ENCODE data around the gene ALKBH5.

Gene ALKBH5

GRCh38 chr17:18245038-18245776 is 61.6 kb downstream of the ALKBH5 start:
- H3K9me3 ChIP-seq (ENCODE audit: control insufficient read depth, insufficient read depth, low read length): no peaks in the 10 kb centered on the region
- peaks cover 14% of the 10 kb centered on the region for H3K36me3 ChIP-seq (ENCODE audit: insufficient read depth, low read length)
- H3K4me1 ChIP-seq (ENCODE audit: insufficient read depth, low read length): peaks cover 7% of the 10 kb centered on the region; the same call in 1 of the 2 replicates
- H3K9ac ChIP-seq (ENCODE audit: low read depth, low read length): no peak overlapping the region

- Histone ChIP-seq H3K9me3 (ENCODE audit: control insufficient read depth, insufficient read depth, low read length) (no peaks in the 10 kb centered on the region), H3K36me3 (ENCODE audit: insufficient read depth, low read length) (peaks cover 14% of the 10 kb centered on the region), H3K4me1 (ENCODE audit: insufficient read depth, low read length) (peaks cover 7% of the 10 kb centered on the region; the same call in 1 of the 2 replicates), H3K9ac (ENCODE audit: low read depth, low read length) (peak overlapping the region; percentile 38; the same call in 1 of the 2 replicates)
These were observed 62.6 kb downstream of the ALKBH5 start for GRCh38 chr17:18246109-18246725.

GRCh38 chr17:18246880-18247612 is 63.4 kb downstream of the ALKBH5 start:
- Histone ChIP-seq H3K4me1 (ENCODE audit: insufficient read depth, low read length) (peaks cover 7% of the 10 kb centered on the region; the same call in 1 of the 2 replicates), H3K9me3 (ENCODE audit: control insufficient read depth, insufficient read depth, low read length) (no peaks in the 10 kb centered on the region), H3K9ac (ENCODE audit: low read depth, low read length) (peak overlapping the region; percentile 53), H3K36me3 (ENCODE audit: insufficient read depth, low read length) (peaks cover 14% of the 10 kb centered on the region)

- no peaks in the 10 kb centered on the region for H3K9me3 ChIP-seq (ENCODE audit: control insufficient read depth, insufficient read depth, low read length)
- peaks cover 14% of the 10 kb centered on the region for H3K36me3 ChIP-seq (ENCODE audit: insufficient read depth, low read length)
- peaks cover 7% of the 10 kb centered on the region; the same call in 1 of the 2 replicates for H3K4me1 ChIP-seq (ENCODE audit: insufficient read depth, low read length)
- H3K9ac ChIP-seq (ENCODE audit: low read depth, low read length): no peak overlapping the region
These were observed 64.0 kb downstream of the ALKBH5 start for GRCh38 chr17:18247613-18248001.

- peaks cover 7% of the 10 kb centered on the region; the same call in 1 of the 2 replicates for H3K4me1 ChIP-seq (ENCODE audit: insufficient read depth, low read length)
- no peak overlapping the region for H3K9ac ChIP-seq (ENCODE audit: low read depth, low read length)
- H3K36me3 ChIP-seq (ENCODE audit: insufficient read depth, low read length): peaks cover 18% of the 10 kb centered on the region
- no peaks in the 10 kb centered on the region for H3K9me3 ChIP-seq (ENCODE audit: control insufficient read depth, insufficient read depth, low read length)
These were observed 64.7 kb downstream of the ALKBH5 start for GRCh38 chr17:18248300-18248731.

- no peak overlapping the region for H3K9ac ChIP-seq (ENCODE audit: low read depth, low read length)
- H3K9me3 ChIP-seq (ENCODE audit: control insufficient read depth, insufficient read depth, low read length): no peaks in the 10 kb centered on the region
- peaks cover 7% of the 10 kb centered on the region; the same call in 1 of the 2 replicates for H3K4me1 ChIP-seq (ENCODE audit: insufficient read depth, low read length)
- peaks cover 16% of the 10 kb centered on the region for H3K36me3 ChIP-seq (ENCODE audit: insufficient read depth, low read length)
These were observed 65.2 kb downstream of the ALKBH5 start for GRCh38 chr17:18248811-18249210.

GRCh38 chr17:18250259-18250658 is 66.6 kb downstream of the ALKBH5 start:
- Histone ChIP-seq H3K9ac (ENCODE audit: low read depth, low read length) (no peak overlapping the region), H3K9me3 (ENCODE audit: control insufficient read depth, insufficient read depth, low read length) (no peaks in the 10 kb centered on the region), H3K4me1 (ENCODE audit: insufficient read depth, low read length) (peaks cover 7% of the 10 kb centered on the region; the same call in 1 of the 2 replicates), H3K36me3 (ENCODE audit: insufficient read depth, low read length) (peaks cover 16% of the 10 kb centered on the region)

- Histone ChIP-seq H3K9ac (ENCODE audit: low read depth, low read length) (no peak overlapping the region), H3K4me1 (ENCODE audit: insufficient read depth, low read length) (peaks cover 7% of the 10 kb centered on the region; the same call in 1 of the 2 replicates), H3K36me3 (ENCODE audit: insufficient read depth, low read length) (peaks cover 17% of the 10 kb centered on the region), H3K9me3 (ENCODE audit: control insufficient read depth, insufficient read depth, low read length) (no peaks in the 10 kb centered on the region)
These were observed 67.1 kb downstream of the ALKBH5 start for GRCh38 chr17:18250708-18251107.

- peaks cover 7% of the 10 kb centered on the region; the same call in 1 of the 2 replicates for H3K4me1 ChIP-seq (ENCODE audit: insufficient read depth, low read length)
- no peak overlapping the region for H3K9ac ChIP-seq (ENCODE audit: low read depth, low read length)
- peaks cover 17% of the 10 kb centered on the region for H3K36me3 ChIP-seq (ENCODE audit: insufficient read depth, low read length)
These were observed 67.6 kb downstream of the ALKBH5 start for GRCh38 chr17:18251204-18251603.

GRCh38 chr17:18252160-18252559 is 68.5 kb downstream of the ALKBH5 start:
- Histone ChIP-seq H3K36me3 (ENCODE audit: insufficient read depth, low read length) (peaks cover 12% of the 10 kb centered on the region), H3K9ac (ENCODE audit: low read depth, low read length) (no peak overlapping the region), H3K9me3 (ENCODE audit: control insufficient read depth, insufficient read depth, low read length) (no peaks in the 10 kb centered on the region), H3K4me1 (ENCODE audit: insufficient read depth, low read length) (peaks cover 13% of the 10 kb centered on the region; the same call in 1 of the 2 replicates)

More at GRCh38 chr17:18251204-18251603, 67.6 kb downstream of the ALKBH5 start:
- H3K9me3 ChIP-seq (ENCODE audit: control insufficient read depth, insufficient read depth, low read length): no peaks in the 10 kb centered on the region

- Histone ChIP-seq H3K9ac (ENCODE audit: low read depth, low read length) (no peak overlapping the region), H3K4me1 (ENCODE audit: insufficient read depth, low read length) (0 out of 2 replicates have a peak, but pooled peaks cover 6% of the 10 kb centered on the region), H3K36me3 (ENCODE audit: insufficient read depth, low read length) (peaks cover 12% of the 10 kb centered on the region), H3K9me3 (ENCODE audit: control insufficient read depth, insufficient read depth, low read length) (no peaks in the 10 kb centered on the region)
These were observed 69.7 kb downstream of the ALKBH5 start for GRCh38 chr17:18253187-18253884.

- peaks cover 6% of the 10 kb centered on the region; the same call in 1 of the 2 replicates for H3K4me1 ChIP-seq (ENCODE audit: insufficient read depth, low read length)
- no peak overlapping the region for H3K9ac ChIP-seq (ENCODE audit: low read depth, low read length)
- peaks cover 12% of the 10 kb centered on the region for H3K36me3 ChIP-seq (ENCODE audit: insufficient read depth, low read length)
- no peaks in the 10 kb centered on the region for H3K9me3 ChIP-seq (ENCODE audit: control insufficient read depth, insufficient read depth, low read length)
These were observed 70.6 kb downstream of the ALKBH5 start for GRCh38 chr17:18253947-18254821.
